Activated gamma-delta T cell treated with Interleukin-2 at 50 U/mL for 16 hours (primary cell): ENCODE data around the gene LYRM4.

Source experiments
- DNase-seq: peaks from one replicate; pipeline ENCODE4 v3.0.0-alpha.2; 2020

LYRM4 gene

GRCh38 chr6:5167501-5167900 is 93.2 kb downstream of the LYRM4 start:
- no peak for DNase-seq

DNA sequence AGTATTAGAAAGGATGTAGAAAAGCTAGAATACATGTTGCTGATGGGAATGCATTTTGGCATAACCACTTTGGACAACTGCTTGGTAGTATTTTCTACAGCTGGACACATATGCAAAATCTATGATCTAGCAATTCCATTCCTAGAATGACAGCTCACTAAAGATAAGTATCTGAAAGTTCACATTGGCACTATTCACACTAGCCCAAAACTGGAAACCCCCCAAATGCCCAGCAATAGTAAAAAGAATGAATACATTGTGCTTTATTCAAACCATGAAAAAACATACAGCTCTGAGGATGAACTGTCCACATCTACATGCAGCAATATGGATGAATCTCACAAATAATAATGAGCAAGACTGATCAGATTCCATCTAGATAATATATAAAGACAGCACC is 96.7 kb downstream of the LYRM4 start:
- DNase-seq, result no peak

DNA sequence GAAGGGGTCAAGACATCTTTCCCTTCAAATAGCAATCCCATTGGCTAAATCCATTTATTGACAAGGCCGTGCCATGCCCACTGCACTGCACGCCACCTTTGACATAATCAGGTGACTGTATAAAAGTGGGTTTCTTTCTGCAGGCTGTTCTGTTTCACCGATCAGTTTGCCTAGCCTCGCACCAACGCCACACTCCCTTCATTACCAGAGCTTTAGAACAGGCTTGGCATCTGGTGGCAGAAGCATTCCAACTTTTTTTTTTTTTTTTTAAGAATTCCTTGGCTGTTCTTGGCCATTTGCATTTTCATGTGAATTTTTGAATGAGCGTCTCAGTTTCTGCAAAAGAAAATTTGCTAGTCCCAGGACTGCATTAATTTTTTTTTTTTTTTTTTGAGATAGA is 97.5 kb downstream of the LYRM4 start:
- DNase-seq, result no peak

DNA sequence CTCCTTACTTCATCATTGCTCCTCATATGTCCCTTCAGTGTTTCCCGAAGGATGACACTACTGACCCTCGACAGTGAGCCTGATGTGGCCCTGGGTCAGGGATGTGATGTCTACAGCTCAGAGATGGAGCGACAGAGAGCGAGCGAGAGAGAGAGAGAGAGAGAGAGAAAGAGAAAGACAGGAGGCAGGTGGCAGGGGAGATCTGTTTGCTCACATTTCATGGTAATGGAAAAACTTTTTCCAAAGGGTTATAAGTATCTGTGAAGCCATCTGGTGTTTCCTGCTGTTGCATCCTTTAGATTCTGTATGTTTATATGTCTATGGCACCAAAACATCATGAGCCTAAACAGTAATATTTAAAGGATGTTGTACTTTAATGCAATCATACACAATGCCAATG is 98.4 kb downstream of the LYRM4 start:
- no peak for DNase-seq

DNA sequence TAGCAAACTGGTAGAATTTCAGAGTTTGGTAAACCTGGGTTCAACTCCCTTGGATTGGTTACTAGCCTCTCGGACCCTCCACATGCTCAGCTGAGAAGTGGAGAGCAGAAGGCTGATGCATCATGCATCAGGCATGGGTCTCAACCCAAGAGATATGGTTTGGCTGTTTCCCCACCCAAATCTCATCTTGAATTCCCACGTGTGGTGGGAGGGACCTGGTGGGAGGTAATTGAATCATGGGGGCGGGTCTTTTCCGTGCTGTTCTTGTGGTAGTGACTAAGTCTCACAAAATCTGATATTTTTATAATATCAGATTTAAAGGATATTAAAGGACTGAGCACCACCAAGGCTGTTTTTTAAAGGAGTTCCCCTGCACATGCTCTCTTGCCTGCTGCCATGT is 100.5 kb downstream of the LYRM4 start:
- DNase-seq, result no peak

- DNase-seq, result no peak
Observed at GRCh38 chr6:5159162-5159561, 101.6 kb downstream of the LYRM4 start.

DNA sequence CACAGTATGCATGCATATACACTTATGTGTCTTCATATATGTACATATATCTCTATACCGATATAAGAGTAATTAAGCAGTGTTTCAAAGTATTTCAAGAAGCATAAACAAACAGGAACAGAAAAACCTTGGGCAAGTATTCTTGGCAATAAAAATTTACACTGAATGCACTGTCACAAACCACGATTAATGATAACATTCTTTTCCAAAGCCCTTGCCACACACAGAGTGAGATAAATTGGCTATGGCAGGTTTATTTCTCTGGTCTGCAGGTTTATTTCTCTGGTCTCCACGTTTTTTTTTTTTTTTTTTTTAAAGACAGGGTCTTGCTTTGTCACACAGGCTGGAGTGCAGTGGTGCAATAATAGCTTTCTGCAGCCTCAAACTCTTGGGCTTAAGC is 102.6 kb downstream of the LYRM4 start:
- no peak for DNase-seq

DNA sequence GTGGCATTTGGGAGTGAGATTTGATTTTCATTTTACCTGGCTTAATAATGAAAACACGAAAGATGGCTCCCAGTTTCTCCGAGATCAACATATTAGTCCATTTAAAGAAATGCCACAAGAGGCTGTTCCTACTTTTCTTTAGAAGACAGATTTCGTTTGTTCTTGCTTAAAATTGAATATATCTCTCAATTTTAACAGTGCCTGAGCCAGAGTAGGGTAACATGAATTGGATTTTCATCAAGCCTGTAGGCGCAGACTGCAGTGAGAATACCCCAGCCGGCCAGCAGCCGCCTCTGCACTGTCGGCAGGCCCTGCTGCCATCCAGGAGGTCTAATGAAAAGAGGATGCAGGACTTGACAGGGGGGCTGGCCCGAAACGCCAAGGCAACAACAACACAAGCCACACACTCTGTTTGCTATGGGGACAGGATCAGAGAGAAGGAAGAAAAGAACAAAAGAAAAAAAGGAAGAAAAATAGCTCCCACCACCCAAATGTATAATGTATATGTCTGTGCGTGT is 103.1 kb downstream of the LYRM4 start:
- DNase-seq, result no peak

- DNase-seq, result no peak
Observed at GRCh38 chr6:5156627-5157026, 104.1 kb downstream of the LYRM4 start.

DNA sequence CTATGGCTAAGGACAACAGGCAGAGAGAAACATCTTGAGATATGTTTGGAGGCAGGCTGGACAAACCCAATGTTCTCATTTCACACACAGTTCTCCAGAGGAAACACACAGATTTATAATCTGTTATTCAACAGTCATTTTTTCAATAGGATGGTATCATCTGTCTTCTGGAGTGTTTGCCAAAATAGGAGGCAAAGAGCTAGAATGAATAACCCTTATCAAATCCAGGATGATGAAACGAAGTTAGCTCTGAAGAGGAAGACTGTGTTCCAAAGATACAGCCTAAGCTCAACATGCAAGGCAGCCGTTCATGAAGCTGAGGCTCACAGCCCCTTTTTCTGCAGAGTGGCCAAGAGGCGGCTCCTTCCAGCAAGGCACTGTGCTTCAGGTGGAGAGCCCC is 104.8 kb downstream of the LYRM4 start:
- DNase-seq, result no peak

DNA sequence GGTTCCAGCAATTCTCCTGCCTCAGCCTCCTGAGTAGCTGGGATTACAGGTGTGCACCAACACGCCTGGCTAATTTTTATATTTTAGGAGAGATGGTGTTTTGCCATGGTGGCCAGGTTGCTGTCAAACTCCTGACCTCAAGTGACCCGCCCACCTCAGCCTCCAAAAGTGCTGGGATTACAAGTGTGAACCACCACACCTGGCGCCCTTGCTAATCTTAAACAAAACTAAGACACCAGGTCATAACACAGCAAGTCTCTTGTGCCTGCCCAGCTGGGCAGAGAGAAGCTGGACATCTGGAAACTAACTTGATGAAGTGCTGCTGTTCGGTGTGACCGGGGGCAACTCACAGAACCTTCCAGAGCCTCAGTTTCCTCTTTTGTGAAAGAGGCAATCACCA is 107.6 kb downstream of the LYRM4 start:
- DNase-seq, result no peak

GRCh38 chr6:5152460-5152859 is 108.3 kb downstream of the LYRM4 start:
- no peak for DNase-seq

- no peak for DNase-seq
Observed at GRCh38 chr6:5151955-5152401, 108.8 kb downstream of the LYRM4 start.

- no peak for DNase-seq
Observed at GRCh38 chr6:5151360-5151954, 109.3 kb downstream of the LYRM4 start.

DNA sequence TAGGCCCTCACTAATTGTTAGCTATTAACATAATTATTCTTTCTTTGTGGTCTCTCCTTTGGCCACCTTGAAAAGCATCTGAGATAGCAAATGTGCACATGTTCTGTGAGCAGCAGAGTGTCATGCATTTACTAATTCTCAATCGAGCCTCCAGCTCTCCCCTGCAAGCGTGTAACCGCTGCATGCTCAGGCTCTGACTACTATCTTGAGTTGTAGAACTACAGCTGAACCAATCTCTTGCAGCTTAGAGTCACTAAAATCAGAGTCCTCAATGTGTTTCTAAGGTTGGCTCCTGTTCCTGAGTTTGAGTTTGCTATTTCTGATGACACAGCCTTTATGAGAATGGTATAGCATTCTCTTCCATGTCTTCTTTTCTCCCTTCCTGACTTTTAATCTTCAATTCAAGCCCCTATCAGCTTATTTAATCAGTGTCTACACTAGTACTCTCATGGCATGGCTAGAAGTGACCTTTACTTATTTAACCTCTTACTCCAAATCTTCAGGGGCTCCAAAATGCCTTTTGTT is 110.1 kb downstream of the LYRM4 start:
- DNase-seq, result no peak

DNA sequence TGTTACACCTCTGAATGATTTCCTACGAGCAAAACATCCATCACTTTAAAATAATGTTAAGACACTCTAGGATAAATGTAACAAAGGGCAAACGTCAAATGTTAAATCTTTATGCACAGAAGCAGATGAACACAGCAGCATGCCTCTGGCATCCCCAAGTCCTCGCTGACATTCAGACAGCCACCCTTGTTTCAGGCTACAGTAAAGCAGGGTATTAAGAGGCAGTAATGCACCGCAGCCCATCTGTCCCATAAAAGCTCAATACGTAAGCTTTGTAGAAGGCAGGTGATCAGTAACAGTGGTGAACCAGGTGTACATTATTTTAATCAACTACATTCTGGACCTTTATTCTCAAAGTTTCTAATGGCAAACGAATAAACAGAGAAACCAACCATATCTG is 110.9 kb downstream of the LYRM4 start:
- DNase-seq, result no peak

DNA sequence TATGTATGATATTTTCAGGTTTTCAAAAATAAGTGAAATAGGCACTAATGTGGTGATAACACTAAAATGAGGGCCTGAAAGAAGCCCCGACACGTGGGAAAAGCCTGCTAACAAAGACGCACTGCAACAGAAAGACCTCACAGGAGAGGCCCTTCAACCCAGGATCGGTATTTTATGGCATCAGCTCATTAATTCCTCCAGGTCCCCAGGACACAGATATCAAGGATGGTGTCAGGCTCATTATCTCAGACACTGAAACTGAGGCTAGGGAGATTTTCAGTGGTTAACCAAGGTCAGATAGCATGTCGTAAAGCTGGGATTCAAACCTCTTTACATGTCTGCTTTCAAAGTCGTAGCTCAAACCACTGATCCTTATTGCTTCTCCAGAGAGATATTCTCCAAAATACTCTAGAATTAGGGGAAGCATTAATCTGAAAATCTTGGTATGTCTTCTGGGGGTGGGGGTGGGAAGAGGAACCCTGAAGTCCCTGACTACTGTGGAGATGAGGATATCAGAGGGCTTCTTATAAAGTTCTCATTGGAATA is 111.5 kb downstream of the LYRM4 start:
- DNase-seq, result no peak

DNA sequence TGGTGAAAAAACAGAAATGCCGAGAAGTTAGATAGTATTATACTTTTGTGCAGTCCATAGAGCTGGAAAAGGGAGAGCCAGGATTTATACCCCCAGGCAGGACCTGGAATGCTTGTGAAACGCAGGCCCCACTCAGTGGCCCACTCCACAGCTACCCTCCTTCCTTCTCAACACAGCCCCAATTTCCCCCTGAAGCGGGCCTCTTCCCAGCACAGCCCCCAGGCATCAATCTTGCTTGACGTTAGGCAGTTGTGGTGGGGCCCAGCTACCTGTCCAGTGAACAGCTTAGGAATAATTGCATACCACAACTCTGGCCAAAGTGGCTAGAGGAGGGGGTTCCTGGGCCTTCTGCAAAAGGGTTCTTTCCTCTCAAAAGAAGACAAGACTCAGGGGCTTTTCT is 114.4 kb downstream of the LYRM4 start:
- no peak for DNase-seq

- DNase-seq, result peak; percentile 84
Observed at GRCh38 chr6:5143634-5144311, 117.0 kb downstream of the LYRM4 start.

GRCh38 chr6:5142915-5143314 is 117.8 kb downstream of the LYRM4 start:
- DNase-seq, result no peak

GRCh38 chr6:5142131-5142530 is 118.6 kb downstream of the LYRM4 start:
- DNase-seq, result no peak

DNA sequence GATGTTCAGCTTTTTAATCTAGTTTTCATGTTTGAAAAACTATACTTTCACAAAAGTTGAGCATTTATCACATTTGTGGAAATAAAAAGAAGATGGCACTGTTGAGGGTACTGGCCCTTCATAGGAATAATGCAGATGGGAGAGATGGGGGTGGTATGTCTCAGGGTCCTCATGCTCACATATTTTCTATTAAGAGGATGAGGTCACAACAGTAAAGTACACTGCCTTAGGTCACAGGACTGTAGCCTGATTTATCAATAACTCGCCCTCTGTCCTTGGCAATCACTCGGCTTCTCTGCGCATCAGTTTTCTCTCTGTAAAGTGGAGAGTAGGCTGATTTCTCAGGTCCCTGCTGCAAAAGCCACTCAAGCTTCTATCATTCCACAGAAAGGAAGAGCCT is 119.7 kb downstream of the LYRM4 start:
- DNase-seq, result no peak

DNA sequence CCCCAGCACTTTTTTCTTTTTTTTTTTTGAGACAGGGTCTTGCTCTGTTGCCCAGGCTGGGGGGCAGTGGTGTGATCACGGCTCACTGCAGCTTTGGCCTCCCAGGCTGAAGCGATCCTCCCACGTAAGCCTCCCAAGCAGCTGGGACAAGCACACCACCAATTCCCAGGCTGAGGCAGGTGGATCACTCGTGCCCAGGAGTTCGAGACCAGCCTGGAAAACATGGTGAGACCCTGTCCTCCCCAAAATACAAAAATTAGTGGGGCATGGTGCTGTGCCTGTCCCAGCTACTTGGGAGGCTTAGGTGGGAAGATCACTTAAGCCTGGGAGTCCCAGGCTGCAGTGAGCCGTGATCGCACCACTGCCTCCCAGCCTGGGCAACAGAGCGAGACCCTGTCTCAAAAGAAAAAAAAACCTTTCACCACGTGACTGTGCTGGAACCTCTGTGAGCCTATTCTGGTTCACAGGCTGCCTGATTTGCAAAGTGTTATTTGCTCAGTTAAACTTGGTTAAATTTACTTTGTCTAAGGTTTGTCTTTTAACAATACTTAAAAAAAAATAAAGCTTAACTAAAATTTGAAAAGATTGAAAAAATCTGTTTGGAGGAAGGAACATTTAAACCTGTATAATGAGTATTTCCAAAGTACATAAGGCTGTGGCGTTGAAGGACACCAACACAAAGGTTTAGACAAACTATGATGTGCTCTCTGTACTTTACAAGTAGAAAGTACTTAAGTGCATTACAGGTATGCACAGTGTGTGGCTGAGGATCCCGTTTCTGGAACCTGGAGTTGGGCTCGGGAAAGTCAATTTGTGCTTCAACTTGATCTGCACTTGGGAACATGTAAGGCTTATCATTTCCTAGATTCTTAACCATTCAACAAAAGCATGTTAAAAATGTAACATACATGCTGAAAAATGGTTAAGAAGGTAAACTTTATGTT is 120.7 kb downstream of the LYRM4 start:
- no peak for DNase-seq
